PFSK-1 (cell line): ENCODE data around the gene MFAP3.

Source experiments
- FOXP2 ChIP-seq: optimal IDR thresholded peaks from 2 replicates; pipeline ENCODE3; 2011; ENCODE audit warnings: borderline replicate concordance, control low read depth, inconsistent platforms; ENCODE audit not compliant: insufficient read depth; ENCODE audit errors: extremely low read length, extremely low read depth
- POLR2AphosphoS5 ChIP-seq: IDR thresholded peaks from 2 replicates; pipeline ENCODE4 v1.6.1; 2012; ENCODE audit warnings: low read depth, mild to moderate bottlenecking, control low read depth, low read length, moderate library complexity
- REST ChIP-seq, 2 experiments: IDR thresholded peaks; 2 replicates each; pipeline versions ENCODE4 v1.6.1 to v1.8.0; 2011 to 2012; ENCODE audit warnings: low read depth in 2 of 2, low read length in 2 of 2, control low read depth in 1 of 2, inconsistent platforms in 1 of 2, mild to moderate bottlenecking in 1 of 2, moderate library complexity in 1 of 2; ENCODE audit not compliant: insufficient read depth in 1 of 2
- SIN3A ChIP-seq: IDR thresholded peaks from 2 replicates; pipeline ENCODE4 v1.6.1; 2012; ENCODE audit warnings: mild to moderate bottlenecking, low read length, moderate library complexity, borderline replicate concordance; ENCODE audit not compliant: insufficient read depth
- TAF1 ChIP-seq: IDR thresholded peaks from 2 replicates; pipeline ENCODE4 v1.6.1; 2012; ENCODE audit warnings: low read length, control low read depth, borderline replicate concordance; ENCODE audit not compliant: insufficient read depth

GRCh38 chr5:154039458-154039829 lies 677 bp downstream of the MFAP3 start:
- TF ChIP-seq FOXP2 = no peak
- TF ChIP-seq POLR2AphosphoS5 = no peak
- no peak for TF ChIP-seq REST (IDR thresholded peaks at IDR 0.05; ENCODE audit: insufficient read depth in 1 of 2, low read depth in 2 of 2, low read length in 2 of 2)
- TF ChIP-seq TAF1 = no peak
- no peak for TF ChIP-seq SIN3A
